NCI-H2227 (cell line): ENCODE data around the gene TRIM47.
"Not testable (repeated sequence)": the region's sequence is repeated elsewhere in the genome, so short reads cannot be mapped to it uniquely, and the experiment has no call there.

Source experiments
- DNase-seq: peaks from one replicate; lab custom pipeline; 2025; ENCODE audit not compliant: unreplicated experiment; lab: John Stamatoyannopoulos, UW

TRIM47 gene

GRCh38 chr17:75892556-75893224 lies 14.3 kb upstream of the TRIM47 start:
- DNase-seq, result no peak

- DNase-seq, result no peak
Observed at GRCh38 chr17:75891605-75892555, 13.5 kb upstream of the TRIM47 start.

GRCh38 chr17:75891022-75891604 lies 12.7 kb upstream of the TRIM47 start:
- no peak for DNase-seq

GRCh38 chr17:75889454-75889853 lies 11.1 kb upstream of the TRIM47 start:
- DNase-seq, result no peak

GRCh38 chr17:75888484-75888883 lies 10.1 kb upstream of the TRIM47 start:
- no peak for DNase-seq

GRCh38 chr17:75885860-75886259 lies 7.5 kb upstream of the TRIM47 start:
- not testable (repeated sequence) for DNase-seq

- DNase-seq, result no peak
Observed at GRCh38 chr17:75885431-75885830, 7.0 kb upstream of the TRIM47 start.

GRCh38 chr17:75881678-75882454 lies 3.5 kb upstream of the TRIM47 start:
- DNase-seq, result no peak

GRCh38 chr17:75880266-75880665 lies 1.9 kb upstream of the TRIM47 start:
- no peak for DNase-seq

GRCh38 chr17:75877752-75878173 lies 618 bp downstream of the TRIM47 start:
- DNase-seq, result peak; percentile 87

- DNase-seq, result no peak
Observed at GRCh38 chr17:75876938-75877751, 1.2 kb downstream of the TRIM47 start.

GRCh38 chr17:75876190-75876937 lies 2.0 kb downstream of the TRIM47 start:
- DNase-seq, result no peak

GRCh38 chr17:75875940-75876189 lies 2.5 kb downstream of the TRIM47 start:
- no peak for DNase-seq

GRCh38 chr17:75875182-75875939 lies 3.0 kb downstream of the TRIM47 start:
- DNase-seq, result no peak

- no peak for DNase-seq
Observed at GRCh38 chr17:75874323-75875181, 3.8 kb downstream of the TRIM47 start.

- DNase-seq, result no peak
Observed at GRCh38 chr17:75873587-75874322, 4.6 kb downstream of the TRIM47 start.
